ES-I3 (cell line): ENCODE results near the gene SMIM10L2A.
A peak's percentile ranks its signal among the peaks of the same experiment; 100 is the strongest.

Experiments used
- H3K36me3 ChIP-seq: 2 replicates; pipeline ENCODE4 v1.6.1; 2013; ENCODE audit warnings: mild to moderate bottlenecking, low read length, control low read depth, moderate library complexity; ENCODE audit not compliant: insufficient read depth
- H3K4me1 ChIP-seq: 2 replicates; pipeline ENCODE4 v1.6.1; 2013; ENCODE audit warnings: mild to moderate bottlenecking, control low read depth, low read length; ENCODE audit not compliant: insufficient read depth
- H3K9ac ChIP-seq: 2 replicates; pipeline ENCODE4 v1.6.1; 2013; ENCODE audit warnings: low read depth, mild to moderate bottlenecking, low read length, moderate library complexity
- H3K9me3 ChIP-seq: 2 replicates; pipeline ENCODE4 v1.6.1; 2013; ENCODE audit warnings: mild to moderate bottlenecking, low read length, moderate library complexity; ENCODE audit not compliant: control insufficient read depth, insufficient read depth

SMIM10L2A gene

GRCh38 chrX:135421932-135422809 is at the start of gene SMIM10L2A:
Gene SMIM10L2A, plus strand, starts transcription at chrX:135421944. Its CDS starts 188 bp downstream, at chrX:135422132.
- peaks cover 17% of the 10 kb centered on the region; the same call in 1 of the 2 replicates for H3K4me1 ChIP-seq
- no peaks in the 10 kb centered on the region for H3K9me3 ChIP-seq
- no peaks in the 10 kb centered on the region for H3K36me3 ChIP-seq
- H3K9ac ChIP-seq, result peak within 1 kb of the TSS; percentile 67

GRCh38 chrX:135373357-135373756 is 48.4 kb upstream of the SMIM10L2A start:
- H3K4me1 ChIP-seq, result no peaks in the 10 kb centered on the region
- H3K9ac ChIP-seq, result no peak overlapping the region
- peaks cover 3% of the 10 kb centered on the region for H3K9me3 ChIP-seq
- no peaks in the 10 kb centered on the region for H3K36me3 ChIP-seq

- Histone ChIP-seq H3K9ac (no peak overlapping the region), H3K36me3 (no peaks in the 10 kb centered on the region), H3K4me1 (peaks cover 21% of the 10 kb centered on the region; the same call in 1 of the 2 replicates), H3K9me3 (no peaks in the 10 kb centered on the region)
These were observed 39.5 kb upstream of the SMIM10L2A start for GRCh38 chrX:135382260-135382659.

- peaks cover 21% of the 10 kb centered on the region; the same call in 1 of the 2 replicates for H3K4me1 ChIP-seq
- no peak overlapping the region for H3K9ac ChIP-seq
- no peaks in the 10 kb centered on the region for H3K9me3 ChIP-seq
- no peaks in the 10 kb centered on the region for H3K36me3 ChIP-seq
These were observed 38.5 kb upstream of the SMIM10L2A start for GRCh38 chrX:135383249-135383648.

- Histone ChIP-seq H3K9me3 (no peaks in the 10 kb centered on the region), H3K9ac (no peak overlapping the region), H3K36me3 (no peaks in the 10 kb centered on the region), H3K4me1 (peaks cover 31% of the 10 kb centered on the region; the same call in 1 of the 2 replicates)
These were observed 37.4 kb upstream of the SMIM10L2A start for GRCh38 chrX:135384161-135384836.

- Histone ChIP-seq H3K36me3 (no peaks in the 10 kb centered on the region), H3K9ac (no peak overlapping the region), H3K4me1 (peaks cover 31% of the 10 kb centered on the region), H3K9me3 (no peaks in the 10 kb centered on the region)
These were observed 32.9 kb upstream of the SMIM10L2A start for GRCh38 chrX:135388841-135389240.

- Histone ChIP-seq H3K9me3 (no peaks in the 10 kb centered on the region), H3K36me3 (no peaks in the 10 kb centered on the region), H3K4me1 (peaks cover 27% of the 10 kb centered on the region), H3K9ac (no peak overlapping the region)
These were observed 32.5 kb upstream of the SMIM10L2A start for GRCh38 chrX:135389243-135389642.

GRCh38 chrX:135389717-135390116 is 32.0 kb upstream of the SMIM10L2A start:
- Histone ChIP-seq H3K9ac (no peak overlapping the region), H3K9me3 (no peaks in the 10 kb centered on the region), H3K36me3 (no peaks in the 10 kb centered on the region), H3K4me1 (peaks cover 26% of the 10 kb centered on the region)

GRCh38 chrX:135391734-135392133 is 30.0 kb upstream of the SMIM10L2A start:
- no peaks in the 10 kb centered on the region for H3K9me3 ChIP-seq
- peaks cover 26% of the 10 kb centered on the region for H3K4me1 ChIP-seq
- H3K9ac ChIP-seq, result no peak overlapping the region
- no peaks in the 10 kb centered on the region for H3K36me3 ChIP-seq

GRCh38 chrX:135393051-135393450 is 28.7 kb upstream of the SMIM10L2A start:
- Histone ChIP-seq H3K9me3 (no peaks in the 10 kb centered on the region), H3K4me1 (peaks cover 26% of the 10 kb centered on the region), H3K36me3 (no peaks in the 10 kb centered on the region), H3K9ac (no peak overlapping the region)

GRCh38 chrX:135395064-135395463 is 26.7 kb upstream of the SMIM10L2A start:
- Histone ChIP-seq H3K4me1 (peaks cover 20% of the 10 kb centered on the region), H3K36me3 (no peaks in the 10 kb centered on the region), H3K9me3 (no peaks in the 10 kb centered on the region)

GRCh38 chrX:135396109-135396508 is 25.6 kb upstream of the SMIM10L2A start:
- Histone ChIP-seq H3K36me3 (no peaks in the 10 kb centered on the region), H3K9me3 (no peaks in the 10 kb centered on the region), H3K4me1 (peaks cover 11% of the 10 kb centered on the region), H3K9ac (no peak overlapping the region)

More at GRCh38 chrX:135395064-135395463, 26.7 kb upstream of the SMIM10L2A start:
- H3K9ac ChIP-seq, result no peak overlapping the region

GRCh38 chrX:135396566-135396965 is 25.2 kb upstream of the SMIM10L2A start:
- Histone ChIP-seq H3K9me3 (no peaks in the 10 kb centered on the region), H3K9ac (no peak overlapping the region), H3K4me1 (peaks cover 11% of the 10 kb centered on the region), H3K36me3 (no peaks in the 10 kb centered on the region)

GRCh38 chrX:135397652-135398051 is 24.1 kb upstream of the SMIM10L2A start:
- peaks cover 11% of the 10 kb centered on the region for H3K4me1 ChIP-seq
- no peaks in the 10 kb centered on the region for H3K36me3 ChIP-seq
- H3K9me3 ChIP-seq, result no peaks in the 10 kb centered on the region
- no peak overlapping the region for H3K9ac ChIP-seq

- H3K9me3 ChIP-seq, result no peaks in the 10 kb centered on the region
- H3K36me3 ChIP-seq, result no peaks in the 10 kb centered on the region
- no peak overlapping the region for H3K9ac ChIP-seq
- H3K4me1 ChIP-seq, result peaks cover 23% of the 10 kb centered on the region
These were observed 18.4 kb upstream of the SMIM10L2A start for GRCh38 chrX:135403374-135403773.
